Endothelial cell (in vitro differentiated cells): Measurements from ENCODE around the gene CEP76. TPM values are rescaled to one million over a fixed set of nuclear protein-coding genes. Genes with fewer than 3 reads are reported as not detected.

Experiments
- DNase-seq: peaks from one replicate; pipeline ENCODE4 v3.0.0; 2021; ENCODE audit warnings: low spot score
- H3K27ac Mint-ChIP-seq: one replicate; pipeline ENCODE4 v1.8.0; 2021; ENCODE audit warnings: mixed read lengths, inconsistent platforms; ENCODE audit not compliant: unreplicated experiment
- H3K27me3 Mint-ChIP-seq: one replicate; pipeline ENCODE4 v1.8.0; 2021; ENCODE audit warnings: mild to moderate bottlenecking, moderate library complexity, mixed read lengths, inconsistent platforms; ENCODE audit not compliant: unreplicated experiment
- H3K36me3 Mint-ChIP-seq: one replicate; pipeline ENCODE4 v1.8.0; 2021; ENCODE audit warnings: mild to moderate bottlenecking, low read depth, mixed read lengths, inconsistent platforms; ENCODE audit not compliant: unreplicated experiment
- H3K4me1 Mint-ChIP-seq: one replicate; pipeline ENCODE4 v1.8.0; 2021; ENCODE audit warnings: mild to moderate bottlenecking, mixed read lengths, inconsistent platforms; ENCODE audit not compliant: unreplicated experiment
- H3K4me3 Mint-ChIP-seq: one replicate; pipeline ENCODE4 v1.8.0; 2021; ENCODE audit warnings: mild to moderate bottlenecking, mixed read lengths, inconsistent platforms; ENCODE audit not compliant: unreplicated experiment
- H3K9me3 Mint-ChIP-seq: one replicate; pipeline ENCODE4 v1.8.0; 2021; ENCODE audit warnings: mixed read lengths, inconsistent platforms; ENCODE audit not compliant: unreplicated experiment
- total RNA-seq: library from RNA; stranded (reverse); fragmentation: NEBNext Ultra II Directional; extraction: Animal tissue kit (Norgen Biotek cat#: 25700); gene quantifications from one replicate; pipeline ENCODE4 v1.2.1, GENCODE V29; 2021; ENCODE audit not compliant: unreplicated experiment
- TF ChIP-seq, protein P1 (sequence below): fragments of 200-600 bp; sonication (generic); IDR thresholded peaks from one replicate; pipeline ENCODE4 v1.5.0; 2021; ENCODE audit warnings: antibody characterized with exemption; ENCODE audit not compliant: unreplicated experiment

Gene CEP76
- total RNA-seq, 1 donor from 2014 or later = 9.3 TPM

DNA sequence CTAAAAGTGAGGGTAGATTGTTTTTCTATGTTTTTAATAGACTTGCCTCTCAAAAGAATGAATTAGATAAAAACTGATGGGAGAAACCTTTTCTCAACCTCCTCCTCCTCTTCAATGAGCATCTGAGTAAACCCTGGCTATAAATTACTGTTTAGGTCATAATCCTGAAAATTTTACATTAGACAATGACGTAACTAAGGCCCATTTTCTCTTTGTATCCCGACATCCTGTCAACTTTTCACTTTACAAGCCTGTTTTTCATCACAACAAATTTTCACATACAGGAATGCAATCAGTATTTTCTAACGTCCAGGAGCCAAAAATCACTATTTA, 46.0 kb downstream of the CEP76 start:
- no peak for DNase-seq
- peaks cover 35% of the 10 kb centered on the region for H3K4me1 Mint-ChIP-seq
- peaks cover 6% of the 10 kb centered on the region for H3K27me3 Mint-ChIP-seq
- H3K36me3 Mint-ChIP-seq = peaks cover 4% of the 10 kb centered on the region
- TF ChIP-seq, protein P1, sequence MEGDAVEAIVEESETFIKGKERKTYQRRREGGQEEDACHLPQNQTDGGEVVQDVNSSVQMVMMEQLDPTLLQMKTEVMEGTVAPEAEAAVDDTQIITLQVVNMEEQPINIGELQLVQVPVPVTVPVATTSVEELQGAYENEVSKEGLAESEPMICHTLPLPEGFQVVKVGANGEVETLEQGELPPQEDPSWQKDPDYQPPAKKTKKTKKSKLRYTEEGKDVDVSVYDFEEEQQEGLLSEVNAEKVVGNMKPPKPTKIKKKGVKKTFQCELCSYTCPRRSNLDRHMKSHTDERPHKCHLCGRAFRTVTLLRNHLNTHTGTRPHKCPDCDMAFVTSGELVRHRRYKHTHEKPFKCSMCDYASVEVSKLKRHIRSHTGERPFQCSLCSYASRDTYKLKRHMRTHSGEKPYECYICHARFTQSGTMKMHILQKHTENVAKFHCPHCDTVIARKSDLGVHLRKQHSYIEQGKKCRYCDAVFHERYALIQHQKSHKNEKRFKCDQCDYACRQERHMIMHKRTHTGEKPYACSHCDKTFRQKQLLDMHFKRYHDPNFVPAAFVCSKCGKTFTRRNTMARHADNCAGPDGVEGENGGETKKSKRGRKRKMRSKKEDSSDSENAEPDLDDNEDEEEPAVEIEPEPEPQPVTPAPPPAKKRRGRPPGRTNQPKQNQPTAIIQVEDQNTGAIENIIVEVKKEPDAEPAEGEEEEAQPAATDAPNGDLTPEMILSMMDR = no peak
- H3K9me3 Mint-ChIP-seq = no peaks in the 10 kb centered on the region
- peak overlapping the region; percentile 96 for H3K27ac Mint-ChIP-seq
- peak overlapping the region; percentile 95 for H3K4me3 Mint-ChIP-seq

DNA sequence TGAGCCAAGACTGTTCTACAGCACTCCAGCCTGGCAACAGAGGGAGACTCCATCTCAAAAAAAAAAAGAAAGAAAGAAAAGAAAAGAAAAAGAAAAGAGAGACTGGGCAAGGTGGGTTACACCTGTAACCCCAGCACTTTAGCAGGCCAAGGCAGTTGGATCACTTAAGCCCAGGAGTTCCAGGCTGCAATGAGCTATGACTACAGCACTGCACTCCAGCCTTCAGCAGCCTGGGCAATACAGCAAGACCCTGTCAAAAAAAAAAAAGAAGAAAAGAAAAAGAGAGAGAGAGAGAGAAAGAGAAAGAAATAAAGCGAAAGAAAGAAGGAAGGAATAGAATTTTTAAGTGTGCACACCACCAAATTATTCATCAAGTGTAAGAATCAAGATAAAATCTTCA, 47.6 kb downstream of the CEP76 start:
- H3K27me3 Mint-ChIP-seq = peaks cover 6% of the 10 kb centered on the region
- no peak for DNase-seq
- peaks cover 35% of the 10 kb centered on the region for H3K4me1 Mint-ChIP-seq
- H3K9me3 Mint-ChIP-seq = no peaks in the 10 kb centered on the region
- H3K27ac Mint-ChIP-seq = no peak overlapping the region
- no peak overlapping the region for H3K4me3 Mint-ChIP-seq
- TF ChIP-seq, protein P1 = no peak
- H3K36me3 Mint-ChIP-seq = peaks cover 4% of the 10 kb centered on the region

DNA sequence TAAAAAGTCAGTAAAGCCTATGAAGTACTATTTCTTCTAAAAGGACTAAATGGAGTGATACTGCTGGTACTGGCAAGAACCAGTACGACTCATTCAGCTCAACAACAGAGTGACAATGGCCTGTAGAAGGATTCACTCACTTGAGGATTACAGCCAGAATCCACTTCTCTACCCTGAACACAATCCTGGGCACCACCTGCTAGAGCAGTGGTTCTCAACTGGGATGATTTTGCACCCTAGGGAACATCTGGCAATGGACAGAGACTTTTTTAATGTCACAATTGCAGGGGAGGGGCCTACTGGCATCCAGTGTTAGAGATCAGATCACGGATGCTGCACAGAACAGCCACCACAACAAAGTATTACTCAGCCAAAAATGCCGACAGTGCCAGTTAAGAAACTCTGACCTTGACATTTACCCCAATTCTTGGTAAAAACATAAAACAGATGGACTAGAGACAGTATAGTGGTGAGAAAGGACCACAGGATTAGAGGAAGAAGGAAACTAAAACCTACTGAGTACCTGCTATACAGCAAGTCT, 49.6 kb downstream of the CEP76 start:
- H3K4me3 Mint-ChIP-seq = no peak overlapping the region
- H3K9me3 Mint-ChIP-seq = no peaks in the 10 kb centered on the region
- H3K36me3 Mint-ChIP-seq = no peaks in the 10 kb centered on the region
- DNase-seq = no peak
- TF ChIP-seq, protein P1 = no peak
- H3K4me1 Mint-ChIP-seq = peaks cover 24% of the 10 kb centered on the region
- H3K27me3 Mint-ChIP-seq = peaks cover 1% of the 10 kb centered on the region
- no peak overlapping the region for H3K27ac Mint-ChIP-seq

DNA sequence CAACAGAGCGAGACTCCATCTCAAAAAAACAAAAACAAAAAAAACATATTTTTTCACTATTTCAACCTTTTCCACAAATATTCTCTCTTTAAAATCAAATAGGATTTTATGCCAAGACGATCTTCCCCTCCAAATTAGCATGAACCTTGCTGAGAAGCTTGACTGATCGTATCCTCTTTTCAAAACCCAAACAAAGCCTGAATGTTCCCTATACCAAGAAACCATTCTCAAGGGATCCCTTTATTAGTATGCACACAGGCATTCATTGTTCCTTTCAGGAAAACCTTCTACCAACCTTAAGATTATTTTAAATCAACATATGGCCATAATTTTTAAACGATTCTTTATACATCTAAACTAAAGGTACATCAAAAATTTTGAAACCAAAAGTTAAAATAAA, 50.9 kb downstream of the CEP76 start:
- H3K27ac Mint-ChIP-seq = no peak overlapping the region
- H3K4me3 Mint-ChIP-seq = no peak overlapping the region
- peaks cover 22% of the 10 kb centered on the region for H3K4me1 Mint-ChIP-seq
- H3K27me3 Mint-ChIP-seq = no peaks in the 10 kb centered on the region
- no peaks in the 10 kb centered on the region for H3K9me3 Mint-ChIP-seq
- no peaks in the 10 kb centered on the region for H3K36me3 Mint-ChIP-seq
- TF ChIP-seq, protein P1 = no peak
- DNase-seq = no peak

DNA sequence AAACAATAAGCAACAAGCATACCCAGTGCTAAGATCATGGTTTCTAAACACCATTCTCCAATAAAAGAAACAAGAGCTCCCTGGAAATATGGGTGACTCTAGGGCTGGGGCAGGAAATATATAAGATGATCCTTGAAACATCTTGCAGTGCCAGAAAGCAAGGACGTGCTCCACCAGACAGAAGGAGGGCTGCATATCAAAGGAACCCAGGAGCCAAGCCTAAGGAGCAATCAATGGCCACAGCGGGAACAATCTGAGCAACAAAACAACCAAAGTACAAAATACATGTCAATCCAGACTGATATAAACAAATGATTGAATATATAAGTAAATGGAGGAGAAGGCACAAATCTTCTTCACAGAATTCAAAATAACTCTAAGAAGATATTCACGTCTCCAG, 54.8 kb downstream of the CEP76 start:
- H3K27ac Mint-ChIP-seq = no peak overlapping the region
- H3K4me1 Mint-ChIP-seq = peaks cover 14% of the 10 kb centered on the region
- H3K4me3 Mint-ChIP-seq = no peak overlapping the region

More for the DNA sequence above, 54.8 kb downstream of the CEP76 start:
- H3K27me3 Mint-ChIP-seq = no peaks in the 10 kb centered on the region
- no peaks in the 10 kb centered on the region for H3K36me3 Mint-ChIP-seq
- TF ChIP-seq, protein P1 = no peak
- no peaks in the 10 kb centered on the region for H3K9me3 Mint-ChIP-seq
- DNase-seq = no peak
